22Rv1 (cell line): ENCODE results near the gene ARID1B.

Experiments used
- CTCF ChIP-seq: fragments of 450-650 bp; IDR thresholded peaks from 2 replicates; pipeline ENCODE4 v1.5.1; 2017; ENCODE audit warnings: mild to moderate bottlenecking
- ZFX ChIP-seq: fragments of 450-650 bp; IDR thresholded peaks from 2 replicates; pipeline ENCODE4 v1.6.1; 2017; ENCODE audit warnings: antibody characterized with exemption, borderline replicate concordance

- TF ChIP-seq ZFX: no peak
- TF ChIP-seq CTCF: no peak
Observed at GRCh38 chr6:157152556-157152955, 375.4 kb downstream of the ARID1B start.
